NB4 (cell line): Measurements from ENCODE around the gene SDC3.

ENCODE experiments used
- CTCF ChIP-seq: IDR thresholded peaks from one replicate; pipeline ENCODE4 v1.5.1; 2012; ENCODE audit warnings: low read depth, low read length
- MAX ChIP-seq: IDR thresholded peaks from 2 replicates; pipeline ENCODE4 v1.6.1; 2011; ENCODE audit warnings: low read depth, low read length
- POLR2A ChIP-seq: IDR thresholded peaks from 2 replicates; pipeline ENCODE4 v1.6.1; 2011; ENCODE audit warnings: mild to moderate bottlenecking; ENCODE audit not compliant: insufficient read length; ENCODE audit errors: extremely low read depth

GRCh38 chr1:30822006-30822405 lies 86.6 kb downstream of the SDC3 start:
- TF ChIP-seq CTCF: no peak
- TF ChIP-seq POLR2A: no peak
- no peak for TF ChIP-seq MAX
